Esophagus muscularis mucosa (tissue), 4 donors: ENCODE data around the gene ZFP91.

Source experiments
- CTCF ChIP-seq, 3 experiments: fragments of 200-600 bp in 2 of 3; fragments of 450-650 bp in 1 of 3; sonication (generic) in 2 of 3; IDR thresholded peaks; one replicate each; pipeline ENCODE4 v1.5.1; 2017 to 2019; ENCODE audit warnings: antibody characterized with exemption in 3 of 3, mild to moderate bottlenecking in 2 of 3, moderate library complexity in 1 of 3
- EP300 ChIP-seq: sonication (generic); formaldehyde crosslinking; IDR thresholded peaks from one replicate; pipeline ENCODE4 v1.6.1; 2017; ENCODE audit warnings: antibody characterized with exemption
- POLR2A ChIP-seq: fragments of 450-650 bp; IDR thresholded peaks from one replicate; pipeline ENCODE4 v1.6.1; 2017; ENCODE audit warnings: antibody characterized with exemption, moderate library complexity, mild to moderate bottlenecking, low read depth
- POLR2AphosphoS5 ChIP-seq, 2 donors: sonication (generic); formaldehyde crosslinking; IDR thresholded peaks; one replicate each; pipeline ENCODE4 v1.6.1; 2017; ENCODE audit warnings: antibody characterized with exemption in 2 of 2

GRCh38 chr11:58574881-58575280 is 4.0 kb upstream of the ZFP91 start:
- TF ChIP-seq CTCF (IDR thresholded peaks at IDR 0.05) = no peak
- no peak for TF ChIP-seq POLR2A
- TF ChIP-seq EP300 = no peak
- TF ChIP-seq POLR2AphosphoS5 (IDR thresholded peaks at IDR 0.05) = no peak
